ENCODE results near the gene MRPS6.

GRCh38 chr21:34144224-34144623 lies 70.8 kb downstream of the MRPS6 start:
- TF ChIP-seq POLR2AphosphoS5 (IDR thresholded peaks at IDR 0.05; ENCODE audit: low read depth, low read length) (no peak), REST (IDR thresholded peaks at IDR 0.05; ENCODE audit: insufficient read depth in 1 of 2, low read depth in 2 of 2, low read length in 2 of 2) (no peak)

All from PFSK-1 (cell line).